ENCODE data around the gene NEK4.

- TF ChIP-seq, protein P1, sequence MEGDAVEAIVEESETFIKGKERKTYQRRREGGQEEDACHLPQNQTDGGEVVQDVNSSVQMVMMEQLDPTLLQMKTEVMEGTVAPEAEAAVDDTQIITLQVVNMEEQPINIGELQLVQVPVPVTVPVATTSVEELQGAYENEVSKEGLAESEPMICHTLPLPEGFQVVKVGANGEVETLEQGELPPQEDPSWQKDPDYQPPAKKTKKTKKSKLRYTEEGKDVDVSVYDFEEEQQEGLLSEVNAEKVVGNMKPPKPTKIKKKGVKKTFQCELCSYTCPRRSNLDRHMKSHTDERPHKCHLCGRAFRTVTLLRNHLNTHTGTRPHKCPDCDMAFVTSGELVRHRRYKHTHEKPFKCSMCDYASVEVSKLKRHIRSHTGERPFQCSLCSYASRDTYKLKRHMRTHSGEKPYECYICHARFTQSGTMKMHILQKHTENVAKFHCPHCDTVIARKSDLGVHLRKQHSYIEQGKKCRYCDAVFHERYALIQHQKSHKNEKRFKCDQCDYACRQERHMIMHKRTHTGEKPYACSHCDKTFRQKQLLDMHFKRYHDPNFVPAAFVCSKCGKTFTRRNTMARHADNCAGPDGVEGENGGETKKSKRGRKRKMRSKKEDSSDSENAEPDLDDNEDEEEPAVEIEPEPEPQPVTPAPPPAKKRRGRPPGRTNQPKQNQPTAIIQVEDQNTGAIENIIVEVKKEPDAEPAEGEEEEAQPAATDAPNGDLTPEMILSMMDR (conservative IDR thresholded peaks at IDR 0.05; ENCODE audit: low read depth, low read length), result no peak
- TF ChIP-seq EZH2 (IDR thresholded peaks at IDR 0.05; ENCODE audit: borderline replicate concordance, low read depth, low read length, poor library complexity, severe bottlenecking), result no peak
These were observed 45.9 kb upstream of the NEK4 start for GRCh38 chr3:52816654-52817053.
